RPMI7951 (cell line): ENCODE results near the gene PITRM1. TPM values are rescaled to one million over a fixed set of nuclear protein-coding genes. Genes with fewer than 3 reads are reported as not detected.
A peak's percentile ranks its signal among the peaks of the same experiment; 100 is the strongest.

Experiments
- DNase-seq: peaks from one replicate; pipeline ENCODE4 v3.0.0-alpha.2; 2012; ENCODE audit warnings: low read depth
- total RNA-seq: library from RNA; depleted of rRNA; stranded (reverse); fragments of >200 nt; shearing (Covaris generic); gene quantifications from 2 replicates; pipeline ENCODE4 v1.2.3, GENCODE V29; 2014; rRNA removed

The PITRM1 gene
- total RNA-seq, 1 experiment from 2014 or later, result 62.5 TPM

- DNase-seq, result no peak
Measured at GRCh38 chr10:3103646-3104045, 68.9 kb downstream of the PITRM1 start.

DNA sequence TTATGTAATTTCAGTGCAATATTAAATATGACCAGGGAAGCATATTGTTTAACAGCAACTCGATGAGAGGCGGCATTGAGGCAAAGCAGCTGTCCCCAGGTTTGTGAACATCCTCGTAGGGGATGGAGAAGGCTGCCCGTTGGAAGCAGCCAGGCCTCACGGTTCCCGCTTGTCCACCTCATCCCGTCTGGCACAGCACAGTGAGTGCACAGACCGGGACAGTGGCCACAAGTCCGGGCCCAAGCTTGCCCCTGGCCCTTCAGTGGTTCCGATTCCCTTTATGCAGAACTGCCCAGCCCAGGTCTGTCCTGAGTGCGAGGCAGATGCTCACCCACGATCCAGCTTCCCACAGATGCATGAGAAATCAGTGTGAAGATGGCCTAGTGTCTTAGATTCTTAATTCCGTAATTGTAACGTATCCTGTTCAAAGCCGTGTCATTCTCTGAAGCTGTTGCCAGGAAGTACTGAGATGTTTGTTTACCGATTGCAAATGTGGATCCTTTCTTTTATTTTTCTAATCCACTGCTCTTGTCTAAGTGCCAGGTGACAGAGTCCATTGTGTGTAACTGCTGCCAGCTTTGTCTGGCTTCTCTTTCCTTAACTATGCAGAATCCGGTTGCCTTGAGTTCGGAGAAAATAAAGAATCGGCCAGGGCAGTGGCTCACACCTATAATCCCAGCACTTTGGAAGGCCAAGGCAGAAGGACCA lies 69.7 kb downstream of the PITRM1 start:
- no peak for DNase-seq

GRCh38 chr10:3100856-3101640 lies 71.5 kb downstream of the PITRM1 start:
- DNase-seq, result no peak

DNA sequence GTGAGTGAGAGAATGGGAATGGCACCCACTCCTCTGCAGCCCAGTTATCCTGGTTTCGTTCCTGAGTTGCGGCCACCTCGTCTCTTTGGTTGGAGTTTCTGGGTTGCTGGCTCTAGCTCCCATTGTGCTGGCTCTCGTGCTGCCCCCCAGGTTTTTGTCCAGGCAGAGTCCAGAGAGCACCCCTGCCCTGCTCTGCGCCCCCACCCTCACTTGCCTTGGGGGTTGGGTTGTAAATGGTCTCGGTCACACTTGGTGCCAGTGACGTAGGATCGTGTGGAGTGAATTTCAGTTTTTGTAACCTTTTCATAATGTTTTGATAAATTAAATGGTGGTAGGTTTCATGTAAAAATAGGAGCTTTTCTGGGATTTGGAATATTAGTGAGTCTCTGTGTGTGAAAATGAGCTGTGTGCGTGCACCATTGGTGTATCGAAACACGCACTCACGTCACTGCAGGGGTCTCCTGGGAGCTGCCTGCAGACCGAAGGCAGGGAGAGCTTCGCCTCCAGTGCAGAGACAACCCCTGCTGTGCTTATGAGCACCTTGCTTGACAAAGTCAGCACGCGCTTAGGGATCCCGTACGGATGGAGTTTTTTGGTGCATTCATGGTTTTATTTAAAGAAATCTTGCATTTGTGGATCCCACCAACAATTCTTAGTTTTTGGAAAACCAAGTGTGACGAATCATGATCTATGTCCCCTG lies 72.3 kb downstream of the PITRM1 start:
- no peak for DNase-seq

- DNase-seq, result peak; percentile 67
Measured at GRCh38 chr10:3099291-3100092, 73.1 kb downstream of the PITRM1 start.

GRCh38 chr10:3098689-3099088 lies 73.9 kb downstream of the PITRM1 start:
- no peak for DNase-seq

GRCh38 chr10:3097160-3097559 lies 75.4 kb downstream of the PITRM1 start:
- no peak for DNase-seq

GRCh38 chr10:3096149-3096548 lies 76.4 kb downstream of the PITRM1 start:
- peak; percentile 78 for DNase-seq

- DNase-seq, result peak; percentile 100
Measured at GRCh38 chr10:3095373-3096139, 77.0 kb downstream of the PITRM1 start.

DNA sequence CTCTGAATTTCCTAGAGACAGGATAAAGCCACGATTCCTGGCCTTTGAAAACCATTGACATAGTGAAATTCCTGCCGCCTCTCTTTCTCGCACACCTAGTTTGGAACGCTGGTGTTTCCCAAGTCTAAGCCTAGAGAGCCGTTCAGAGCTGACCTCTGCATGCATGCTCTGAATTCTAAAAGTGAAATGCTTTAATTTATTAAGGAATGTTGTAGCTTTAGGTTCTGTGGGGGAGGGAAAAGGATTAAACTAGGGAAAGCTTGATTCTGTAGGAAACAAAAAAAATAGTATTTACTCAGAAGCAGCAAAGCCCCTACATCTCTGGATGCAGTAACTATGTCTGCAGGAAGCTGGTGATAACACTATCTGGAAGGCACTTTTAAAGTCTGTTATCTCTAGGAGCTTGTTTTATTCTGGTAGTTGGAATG lies 78.0 kb downstream of the PITRM1 start:
- no peak for DNase-seq

DNA sequence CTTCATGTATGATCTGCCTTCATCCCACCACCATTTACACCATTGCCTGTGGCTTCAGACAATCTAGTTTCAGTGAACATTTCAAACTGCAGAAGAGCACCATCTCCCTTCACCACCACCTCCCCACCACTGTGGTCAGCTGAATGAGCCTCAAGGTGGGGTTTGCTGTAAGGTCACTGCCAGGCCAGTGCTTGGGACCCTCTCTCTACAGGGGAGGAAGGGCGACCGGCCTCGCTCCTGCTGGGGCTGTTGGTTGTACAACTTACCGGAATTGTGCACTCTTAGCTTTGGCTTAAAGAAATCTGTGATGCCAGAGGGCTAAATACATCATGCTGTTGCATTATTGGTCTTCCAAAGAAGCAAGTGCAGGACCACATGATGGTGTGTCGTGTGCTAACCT lies 78.6 kb downstream of the PITRM1 start:
- no peak for DNase-seq

DNA sequence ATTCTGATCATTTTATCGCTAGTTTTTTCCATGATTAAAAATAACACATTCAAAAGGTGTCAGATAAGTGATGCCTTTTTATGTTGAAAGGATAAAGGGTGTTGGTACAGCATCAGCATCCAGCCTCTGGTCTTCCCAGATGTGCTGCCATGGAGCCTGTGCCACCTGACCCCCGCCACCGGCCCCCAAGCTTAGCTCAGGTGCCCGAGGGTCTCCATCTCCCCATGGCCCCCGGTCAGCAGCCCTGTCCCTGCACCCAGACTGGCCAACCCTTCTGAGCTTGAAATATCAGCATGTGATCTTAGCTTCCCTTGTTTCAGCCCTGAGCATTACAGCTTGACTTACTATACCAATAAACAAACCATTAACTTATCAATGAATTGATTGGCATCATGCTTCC lies 80.7 kb downstream of the PITRM1 start:
- DNase-seq, result no peak

- peak; percentile 83 for DNase-seq
Measured at GRCh38 chr10:3090914-3091787, 81.4 kb downstream of the PITRM1 start.

DNA sequence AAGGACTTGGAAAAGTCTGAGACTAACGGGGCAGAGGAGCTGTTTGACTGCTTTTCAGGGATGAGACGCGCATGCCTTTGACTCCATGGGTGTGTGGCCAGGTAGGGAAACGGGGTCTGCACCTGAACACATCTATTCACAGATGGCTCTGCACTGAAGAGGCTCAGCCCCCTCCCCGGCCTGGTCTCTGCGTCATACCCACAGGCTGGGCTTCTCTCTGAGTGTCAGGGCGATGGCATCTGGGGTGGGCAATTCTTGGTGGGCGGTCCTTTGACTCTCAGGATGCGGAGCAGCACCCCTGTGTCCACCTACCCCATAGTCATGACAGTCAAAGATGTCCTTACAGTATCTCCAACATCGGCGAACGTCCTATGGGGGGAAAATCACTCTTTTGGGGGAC lies 82.2 kb downstream of the PITRM1 start:
- no peak for DNase-seq

Other genes starting within 250 kb of the PITRM1 start
- gene PFKP, start 105.2 kb downstream of the PITRM1 start, total RNA-seq, result 268 TPM in 2 replicates